Measurements from ENCODE around the gene DDX49. TPM values are rescaled to one million over a fixed set of nuclear protein-coding genes. Genes with fewer than 3 reads are reported as not detected.

DDX49 gene
- total and polyA plus RNA-seq, 10 donors = 31.0 to 48.0 (median 36.6) TPM

DNA sequence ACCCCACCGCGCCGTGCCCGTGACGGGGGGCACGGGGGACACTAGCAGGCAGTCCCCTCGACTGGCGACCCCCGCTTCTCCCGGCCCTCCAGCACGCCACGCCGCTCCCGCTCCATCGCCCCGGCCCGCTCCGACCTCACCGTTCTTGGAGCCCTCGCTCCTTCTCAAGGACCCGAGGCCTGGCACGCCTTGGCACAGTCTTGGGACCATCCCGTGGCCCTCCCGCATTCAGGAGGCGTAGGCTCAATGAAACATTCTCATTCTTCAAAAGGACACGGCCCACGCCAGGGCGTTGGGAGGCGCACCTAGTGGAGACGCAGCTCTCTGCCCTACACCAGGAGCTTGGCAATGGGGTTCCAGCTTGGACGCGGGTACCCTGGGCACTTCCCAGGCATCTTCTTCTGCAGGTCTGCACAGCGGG is 23.1 kb upstream of the DDX49 start:
- Histone ChIP-seq H3K36me3 (peaks cover 0 to 35% (median 28%) of the 10 kb centered on the region in 6 donors), H3K27ac (no peak overlapping the region), H3K4me3 (peak overlapping the region in 3 of 8 donors; percentile 9 to 67 (median 22)), H3K27me3 (replicated peaks in 1 of 7) (peaks cover 4 to 58% (median 28%) of the 10 kb centered on the region in 7 donors), H3K9me3 (no peaks in the 10 kb centered on the region), H3K4me1 (peaks cover 7 to 29% (median 17%) of the 10 kb centered on the region in 6 donors)
- intact Hi-C loops (cut with DNase I; ENCODE audit: low total_unique reads) = no loop called here
- peak in 1 of 3 donors; percentile 7 for TF ChIP-seq POLR2AphosphoS5 (IDR thresholded peaks at IDR 0.05)
- TF ChIP-seq, protein P1, sequence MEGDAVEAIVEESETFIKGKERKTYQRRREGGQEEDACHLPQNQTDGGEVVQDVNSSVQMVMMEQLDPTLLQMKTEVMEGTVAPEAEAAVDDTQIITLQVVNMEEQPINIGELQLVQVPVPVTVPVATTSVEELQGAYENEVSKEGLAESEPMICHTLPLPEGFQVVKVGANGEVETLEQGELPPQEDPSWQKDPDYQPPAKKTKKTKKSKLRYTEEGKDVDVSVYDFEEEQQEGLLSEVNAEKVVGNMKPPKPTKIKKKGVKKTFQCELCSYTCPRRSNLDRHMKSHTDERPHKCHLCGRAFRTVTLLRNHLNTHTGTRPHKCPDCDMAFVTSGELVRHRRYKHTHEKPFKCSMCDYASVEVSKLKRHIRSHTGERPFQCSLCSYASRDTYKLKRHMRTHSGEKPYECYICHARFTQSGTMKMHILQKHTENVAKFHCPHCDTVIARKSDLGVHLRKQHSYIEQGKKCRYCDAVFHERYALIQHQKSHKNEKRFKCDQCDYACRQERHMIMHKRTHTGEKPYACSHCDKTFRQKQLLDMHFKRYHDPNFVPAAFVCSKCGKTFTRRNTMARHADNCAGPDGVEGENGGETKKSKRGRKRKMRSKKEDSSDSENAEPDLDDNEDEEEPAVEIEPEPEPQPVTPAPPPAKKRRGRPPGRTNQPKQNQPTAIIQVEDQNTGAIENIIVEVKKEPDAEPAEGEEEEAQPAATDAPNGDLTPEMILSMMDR (IDR thresholded peaks at IDR 0.05 in 8 of 11, conservative IDR thresholded peaks at IDR 0.05 in 3 of 11) = no peak
- TF ChIP-seq POLR2A (IDR thresholded peaks at IDR 0.05) = no peak
- peak; percentile 61 for DNase-seq
- 19 to 23% (median 20%) methylated on average over 18 to 33 of the region's 33 CpGs for WGBS, 5 donors

DNA sequence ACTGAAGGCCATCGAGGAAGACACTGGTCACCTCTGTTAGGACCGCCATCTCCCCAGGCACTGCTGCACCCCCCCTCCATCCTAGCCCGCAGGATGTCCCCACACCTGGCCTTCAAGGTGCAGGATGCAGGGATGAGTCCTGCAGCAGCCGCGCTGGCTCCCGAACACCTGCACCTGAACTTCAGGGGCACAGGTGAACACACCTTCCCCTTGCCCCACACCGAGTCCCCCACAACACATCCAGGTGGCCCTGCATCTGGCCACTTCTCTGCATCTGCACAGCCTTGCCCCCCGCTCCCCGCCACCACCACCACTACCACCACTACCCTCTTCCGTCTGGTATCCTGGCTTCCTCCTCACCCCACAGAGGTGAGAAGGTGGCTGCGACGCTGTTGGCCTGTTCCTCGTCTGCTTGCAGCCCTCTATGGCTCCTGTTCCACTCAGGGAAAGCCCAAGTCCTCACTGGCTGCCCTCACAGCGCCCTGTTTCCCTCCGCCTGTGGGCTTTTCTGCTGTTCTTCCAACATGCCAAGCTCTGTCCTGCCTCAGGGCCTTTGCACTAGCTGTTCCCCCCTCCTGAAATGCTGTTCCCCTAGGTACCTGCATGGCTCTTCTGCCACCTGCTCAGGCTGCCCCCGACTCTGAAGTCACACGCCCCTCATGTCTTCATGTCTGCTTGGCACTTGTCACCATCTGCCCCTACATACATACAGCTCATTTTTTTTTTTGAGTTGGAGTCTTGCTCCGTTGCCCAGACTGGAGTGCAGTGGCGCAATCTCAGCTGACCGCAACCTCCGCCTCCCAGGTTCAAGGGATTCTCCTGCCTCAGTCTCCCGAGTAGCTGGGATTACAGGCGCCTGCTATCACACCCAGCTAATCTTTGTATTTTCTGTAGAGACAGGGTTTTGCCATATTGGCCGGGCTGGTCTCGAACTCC is 22.2 kb upstream of the DDX49 start:
- Histone ChIP-seq H3K9me3 (no peaks in the 10 kb centered on the region), H3K4me1 (peaks cover 7 to 29% (median 17%) of the 10 kb centered on the region in 6 donors), H3K27ac (no peak overlapping the region), H3K36me3 (peaks cover 0 to 44% (median 31%) of the 10 kb centered on the region in 6 donors), H3K27me3 (replicated peaks in 1 of 7) (peaks cover 4 to 51% (median 28%) of the 10 kb centered on the region in 7 donors), H3K4me3 (no peak overlapping the region)
- 83 to 89% (median 88%) methylated on average over 20 to 25 of the region's 25 CpGs for WGBS, 5 donors
- intact Hi-C loops (cut with DNase I; ENCODE audit: low total_unique reads) = no loop called here
- DNase-seq = peak; percentile 61
- TF ChIP-seq POLR2A (IDR thresholded peaks at IDR 0.05) = no peak
- TF ChIP-seq, protein P1 (IDR thresholded peaks at IDR 0.05 in 8 of 11, conservative IDR thresholded peaks at IDR 0.05 in 3 of 11) = no peak
- TF ChIP-seq POLR2AphosphoS5 (IDR thresholded peaks at IDR 0.05) = no peak

GRCh38 chr19:18898081-18898606 is 21.4 kb upstream of the DDX49 start:
- TF ChIP-seq POLR2AphosphoS5 (IDR thresholded peaks at IDR 0.05) (peak in 1 of 3 donors; percentile 3), POLR2A (IDR thresholded peaks at IDR 0.05) (no peak)
- H3K4me3 ChIP-seq = no peak overlapping the region
- peaks cover 7 to 29% (median 17%) of the 10 kb centered on the region in 6 donors for H3K4me1 ChIP-seq
- intact Hi-C loops (cut with DNase I; ENCODE audit: low total_unique reads) = no loop called here
- H3K27me3 ChIP-seq (replicated peaks in 1 of 7) = peaks cover 4 to 43% (median 28%) of the 10 kb centered on the region in 7 donors
- no peaks in the 10 kb centered on the region for H3K9me3 ChIP-seq
- no peak overlapping the region for H3K27ac ChIP-seq
- H3K36me3 ChIP-seq = peaks cover 0 to 50% (median 35%) of the 10 kb centered on the region in 6 donors
- DNase-seq = peak; percentile 73
- 68 to 87% (median 79%) methylated on average over 8 to 18 of the region's 18 CpGs for WGBS, 5 donors

GRCh38 chr19:18898607-18899408 is 20.7 kb upstream of the DDX49 start:
- peaks cover 7 to 29% (median 17%) of the 10 kb centered on the region in 6 donors for H3K4me1 ChIP-seq
- H3K27ac ChIP-seq = no peak overlapping the region
- H3K36me3 ChIP-seq = peaks cover 0 to 56% (median 41%) of the 10 kb centered on the region in 6 donors
- peak; percentile 51 for DNase-seq
- no peak overlapping the region for H3K4me3 ChIP-seq
- intact Hi-C loops (cut with DNase I; ENCODE audit: low total_unique reads) = no loop called here
- 80 to 88% (median 86%) methylated on average over 8 to 18 of the region's 18 CpGs for WGBS, 5 donors
- no peaks in the 10 kb centered on the region for H3K9me3 ChIP-seq
- peaks cover 4 to 36% (median 28%) of the 10 kb centered on the region in 7 donors for H3K27me3 ChIP-seq (replicated peaks in 1 of 7)
- TF ChIP-seq, protein P1 (IDR thresholded peaks at IDR 0.05 in 8 of 11, conservative IDR thresholded peaks at IDR 0.05 in 3 of 11) = no peak
- TF ChIP-seq POLR2AphosphoS5 (IDR thresholded peaks at IDR 0.05) = peak in 2 of 3 donors; percentile 15 to 66
- no peak for TF ChIP-seq POLR2A (IDR thresholded peaks at IDR 0.05)
